Measurements from ENCODE around the gene MSH4.
"Not testable (repeated sequence)": the region's sequence is repeated elsewhere in the genome, so short reads cannot be mapped to it uniquely, and the experiment has no call there.

The MSH4 gene

DNA sequence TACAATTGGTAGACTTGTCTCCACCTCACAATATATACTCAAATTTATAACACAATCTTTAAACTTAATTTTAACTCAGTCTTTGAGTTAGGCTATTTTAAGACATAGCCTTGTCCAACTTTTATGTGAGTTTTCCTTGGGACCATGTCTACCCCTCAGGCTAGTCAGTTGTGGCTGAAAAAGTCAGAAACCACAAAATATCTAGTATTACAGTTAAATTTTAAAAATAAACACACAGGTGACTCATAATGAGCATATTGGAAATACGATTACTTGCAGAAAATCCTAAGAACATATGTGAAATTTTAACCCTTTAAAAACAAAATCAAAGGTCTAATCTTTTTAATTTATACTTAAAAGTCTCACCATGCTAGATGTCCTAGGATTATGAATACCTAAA lies 140.4 kb downstream of the MSH4 start:
- no peak for DNase-seq (ENCODE audit: low spot score)

DNA sequence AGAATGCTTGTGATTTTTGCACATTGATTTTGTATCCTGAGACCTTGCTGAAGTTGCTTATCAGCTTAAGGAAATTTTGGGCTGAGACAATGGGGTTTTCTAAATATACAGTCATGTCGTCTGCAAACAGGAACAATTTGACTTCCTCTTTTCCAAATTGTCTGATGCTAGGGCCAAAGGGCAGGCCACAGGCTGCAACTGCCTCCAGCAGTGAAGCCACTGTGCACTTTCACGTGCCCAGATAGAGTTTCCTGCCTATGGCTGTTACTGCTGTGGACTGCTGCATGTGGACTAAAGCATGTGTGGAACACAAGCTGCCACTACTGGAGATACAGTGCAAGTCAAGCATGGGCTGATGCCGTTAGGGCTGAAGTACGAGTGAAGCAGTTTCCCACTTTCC lies 146.4 kb downstream of the MSH4 start:
- DNase-seq (ENCODE audit: low spot score), result not testable (repeated sequence)

DNA sequence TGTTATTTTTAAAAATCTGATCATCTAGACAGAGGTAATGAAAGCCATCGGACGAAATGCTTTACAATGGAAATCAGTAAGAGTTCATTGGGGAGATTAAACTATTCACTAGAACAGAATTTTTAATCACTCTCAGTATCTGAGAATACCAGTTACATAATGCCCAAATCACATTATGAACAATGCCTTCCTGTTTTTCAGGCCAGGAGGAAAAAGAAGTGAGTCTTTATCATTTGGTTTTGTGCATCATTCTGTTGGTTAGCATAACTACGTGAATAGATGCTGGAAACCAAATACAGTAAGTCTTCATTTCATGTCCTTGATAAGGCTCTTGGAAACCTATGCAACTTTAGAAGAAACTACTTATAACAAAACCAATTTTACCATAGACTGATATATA lies 153.5 kb downstream of the MSH4 start:
- no peak for DNase-seq (ENCODE audit: low spot score)

DNA sequence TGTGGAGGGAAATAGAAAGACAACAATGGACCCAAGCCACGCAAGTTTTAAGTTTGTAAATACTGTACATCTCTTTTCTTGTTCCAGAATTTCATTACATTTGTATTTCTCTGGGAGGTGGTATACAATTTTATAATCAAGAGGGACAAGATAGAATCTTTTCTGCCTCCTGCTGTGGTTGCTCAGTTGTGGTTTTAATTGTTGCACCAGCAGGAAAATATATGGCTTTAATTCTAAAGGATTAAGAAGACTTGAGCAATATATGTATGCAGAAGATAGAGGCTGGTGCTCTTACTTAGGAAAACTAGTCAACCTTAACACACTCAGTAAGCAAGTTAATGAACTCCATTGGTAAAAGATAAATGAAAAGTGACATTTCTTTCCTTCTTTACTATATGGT lies 155.3 kb downstream of the MSH4 start:
- DNase-seq (ENCODE audit: low spot score), result no peak

DNA sequence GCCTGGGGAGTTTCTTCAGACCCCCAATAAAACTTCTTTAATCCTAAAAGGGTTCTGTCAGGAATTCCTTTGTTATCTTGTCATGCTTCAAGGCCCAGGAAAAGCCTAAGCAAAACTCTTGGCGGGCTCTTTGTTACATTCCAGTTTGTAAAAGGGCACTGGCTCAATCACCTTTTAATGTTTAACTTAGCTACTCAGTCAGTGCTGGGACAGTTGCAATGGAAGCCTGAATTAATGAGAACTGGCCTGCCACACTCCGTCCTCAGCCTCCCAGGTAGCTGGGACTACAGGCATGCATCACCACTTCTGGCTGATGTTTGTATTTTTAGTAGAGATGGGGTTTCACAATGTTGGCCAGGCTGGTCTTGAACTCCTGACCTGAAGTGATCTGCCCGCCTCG lies 156.8 kb downstream of the MSH4 start:
- no peak for DNase-seq (ENCODE audit: low spot score)

DNA sequence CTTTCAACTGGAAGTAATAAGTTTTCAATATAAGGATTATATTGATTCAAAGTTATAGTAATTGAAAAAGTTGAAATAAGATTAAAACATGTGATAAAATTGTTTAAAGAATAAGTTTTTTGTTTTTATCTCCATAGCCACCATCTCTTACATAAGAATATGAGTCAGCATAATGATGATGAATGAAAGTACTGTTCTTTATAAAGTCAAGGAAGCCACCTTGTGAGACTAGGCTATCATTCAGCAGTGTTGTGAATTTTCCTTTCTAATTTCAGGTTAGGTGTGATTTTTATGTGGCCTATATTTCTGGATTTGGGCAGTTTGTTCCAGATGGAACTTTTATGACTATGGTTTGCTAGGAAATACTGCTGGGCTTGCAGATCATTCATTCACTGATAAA lies 157.9 kb downstream of the MSH4 start:
- no peak for DNase-seq (ENCODE audit: low spot score)

All from LoVo (cell line).